Activated T-cell treated with anti-CD3 and anti-CD28 coated beads, Interleukin-2, amount 50 U/mL, for 4 hours (primary cell): ENCODE results near the gene WIPF3. TPM values are rescaled to one million over a fixed set of nuclear protein-coding genes. Genes with fewer than 3 reads are reported as not detected.
A peak's percentile ranks its signal among the peaks of the same experiment; 100 is the strongest.

Experiments used
- ATAC-seq, 2 donors: fragments of 200-7000 bp; cut with Tn5 transposase; one replicate each; pipeline ENCODE4 v1.10.0; 2021
- DNase-seq: peaks from one replicate; pipeline ENCODE4 v3.0.0-alpha.2; 2020
- H3K27me3 Mint-ChIP-seq: one replicate; pipeline ENCODE4 v1.8.0; 2021; ENCODE audit warnings: low read depth, mixed read lengths
- H3K36me3 Mint-ChIP-seq: one replicate; pipeline ENCODE4 v1.8.0; 2022; ENCODE audit warnings: mixed read lengths; ENCODE audit not compliant: insufficient read depth
- H3K4me1 Mint-ChIP-seq: one replicate; pipeline ENCODE4 v1.8.0; 2021; ENCODE audit warnings: low read depth, mixed read lengths
- H3K4me3 Mint-ChIP-seq: one replicate; pipeline ENCODE4 v1.8.0; 2021; ENCODE audit warnings: mild to moderate bottlenecking, moderate library complexity, mixed read lengths
- H3K9me3 Mint-ChIP-seq: one replicate; pipeline ENCODE4 v1.8.0; 2021; ENCODE audit warnings: mixed read lengths
- total RNA-seq, 3 donors: library from RNA; stranded (reverse); gene quantifications; one replicate each; pipeline ENCODE4 v1.2.1, GENCODE V29; 2021

Gene WIPF3
- total RNA-seq, 3 donors from 2014 or later: not detected

DNA sequence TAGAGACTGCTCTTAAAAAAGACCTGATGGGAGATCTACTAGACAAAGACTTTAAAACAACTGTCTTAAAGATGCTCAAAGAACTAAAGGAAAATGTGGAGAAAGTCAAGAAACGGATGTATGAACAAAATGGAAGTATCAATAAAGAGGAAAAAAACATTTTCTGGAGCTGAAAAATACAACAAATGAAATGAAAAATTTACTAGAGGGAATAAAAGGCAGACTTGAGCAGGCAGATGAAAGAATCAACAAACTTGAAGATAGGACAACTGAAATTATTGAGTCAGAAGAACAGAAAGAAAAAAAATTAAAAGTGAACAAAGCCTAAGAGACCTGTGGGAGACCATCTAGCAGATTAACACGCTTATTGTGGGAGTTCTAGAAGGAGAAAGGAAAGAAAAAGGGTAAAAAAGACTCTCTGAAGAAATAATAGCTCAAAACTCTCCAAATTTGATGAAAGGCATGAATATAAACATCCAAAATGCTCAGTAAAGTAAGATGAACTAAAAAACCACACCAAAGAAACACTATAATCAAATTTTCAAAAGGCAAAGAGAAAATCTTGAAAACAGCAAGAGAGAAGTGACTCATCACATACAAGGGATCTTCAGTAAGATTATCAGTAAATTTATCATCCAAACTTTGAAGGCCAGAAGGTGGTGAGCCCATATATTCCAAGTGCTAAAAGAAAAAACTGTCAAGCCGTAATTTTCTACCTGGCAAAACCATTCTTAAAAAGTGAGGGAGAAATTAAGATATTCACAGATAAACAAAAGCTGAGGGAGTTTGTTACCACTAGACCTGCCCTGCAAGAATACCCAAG is 100.1 kb downstream of the WIPF3 start:
- DNase-seq (no peak), ATAC-seq (no peak)
- Mint-ChIP-seq H3K4me3 (no peak overlapping the region), H3K9me3 (peaks cover 29% of the 10 kb centered on the region), H3K27me3 (peaks cover 11% of the 10 kb centered on the region), H3K4me1 (no peaks in the 10 kb centered on the region), H3K36me3 (peaks cover 7% of the 10 kb centered on the region)

DNA sequence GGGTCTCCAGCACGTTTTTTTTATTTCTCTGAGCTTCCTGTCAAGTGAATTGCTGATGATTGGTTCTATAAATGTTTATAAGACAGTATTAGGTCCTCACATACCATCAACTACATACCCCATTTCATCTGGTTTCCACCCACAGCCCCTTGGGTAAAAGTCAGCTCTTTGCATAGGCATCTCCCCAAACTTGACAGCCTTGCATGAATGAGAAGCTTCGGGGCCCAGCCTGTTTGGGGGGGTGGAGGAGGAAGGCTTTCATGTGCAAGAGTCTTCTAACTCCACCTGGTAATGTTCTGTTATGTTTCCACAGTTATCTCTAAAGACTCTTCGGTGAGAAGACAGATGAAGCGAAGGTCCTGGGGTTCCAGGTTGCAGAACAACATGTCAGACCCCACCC is 107.9 kb downstream of the WIPF3 start:
- H3K36me3 Mint-ChIP-seq: no peaks in the 10 kb centered on the region
- H3K4me1 Mint-ChIP-seq: no peaks in the 10 kb centered on the region
- ATAC-seq: no peak
- no peak for DNase-seq
- H3K27me3 Mint-ChIP-seq: peaks cover 16% of the 10 kb centered on the region
- no peaks in the 10 kb centered on the region for H3K9me3 Mint-ChIP-seq
- no peak overlapping the region for H3K4me3 Mint-ChIP-seq

DNA sequence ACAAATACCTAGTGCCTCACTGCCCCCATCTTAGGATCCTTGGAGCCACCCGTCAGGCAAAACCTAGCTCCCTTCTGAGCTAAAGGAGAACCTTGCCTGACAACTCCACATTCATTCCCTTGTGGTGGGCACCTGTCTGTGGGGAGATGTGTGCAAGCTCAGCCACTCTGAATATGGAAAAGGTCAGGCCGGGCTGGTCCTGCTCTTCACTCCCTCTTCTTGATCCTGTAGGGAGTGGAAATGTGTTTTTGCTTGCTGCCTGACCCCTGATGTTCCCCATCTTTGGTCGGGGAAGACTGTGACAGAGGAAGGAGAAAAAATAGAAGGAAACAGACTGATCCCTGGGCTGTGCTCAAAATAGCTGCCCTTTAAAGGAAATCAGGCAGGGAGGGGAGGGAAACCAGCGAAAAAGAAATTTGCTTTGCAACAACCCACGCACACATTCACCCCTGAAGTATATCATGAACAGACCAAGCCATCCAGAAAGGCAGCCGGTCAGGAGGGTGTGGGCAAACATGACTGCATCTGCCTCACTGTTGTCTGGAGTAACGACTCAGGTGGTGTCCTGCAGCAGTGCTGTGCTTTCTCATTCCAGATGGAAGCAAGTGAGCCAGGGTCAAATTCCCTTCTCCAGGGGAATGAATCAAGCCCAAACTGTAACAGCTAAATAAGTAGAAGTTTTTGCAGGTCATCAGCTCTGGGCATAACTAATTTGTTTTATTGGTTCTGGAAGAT is 109.3 kb downstream of the WIPF3 start:
- Mint-ChIP-seq H3K4me1 (no peaks in the 10 kb centered on the region), H3K36me3 (no peaks in the 10 kb centered on the region), H3K9me3 (no peaks in the 10 kb centered on the region), H3K4me3 (no peak overlapping the region), H3K27me3 (peaks cover 16% of the 10 kb centered on the region)
- DNase-seq: no peak
- ATAC-seq: no peak

GRCh38 chr7:29917641-29918040 is 111.3 kb downstream of the WIPF3 start:
- DNase-seq (no peak), ATAC-seq (no peak)
- Mint-ChIP-seq H3K4me3 (no peak overlapping the region), H3K9me3 (no peaks in the 10 kb centered on the region), H3K36me3 (no peaks in the 10 kb centered on the region), H3K4me1 (no peaks in the 10 kb centered on the region), H3K27me3 (peaks cover 16% of the 10 kb centered on the region)

GRCh38 chr7:29918850-29919249 is 112.5 kb downstream of the WIPF3 start:
- no peaks in the 10 kb centered on the region for H3K36me3 Mint-ChIP-seq
- no peaks in the 10 kb centered on the region for H3K4me1 Mint-ChIP-seq
- H3K9me3 Mint-ChIP-seq: no peaks in the 10 kb centered on the region
- no peak overlapping the region for H3K4me3 Mint-ChIP-seq
- peaks cover 16% of the 10 kb centered on the region for H3K27me3 Mint-ChIP-seq
- DNase-seq (no peak), ATAC-seq (no peak)

GRCh38 chr7:29919790-29920189 is 113.5 kb downstream of the WIPF3 start:
- no peak overlapping the region for H3K4me3 Mint-ChIP-seq

DNA sequence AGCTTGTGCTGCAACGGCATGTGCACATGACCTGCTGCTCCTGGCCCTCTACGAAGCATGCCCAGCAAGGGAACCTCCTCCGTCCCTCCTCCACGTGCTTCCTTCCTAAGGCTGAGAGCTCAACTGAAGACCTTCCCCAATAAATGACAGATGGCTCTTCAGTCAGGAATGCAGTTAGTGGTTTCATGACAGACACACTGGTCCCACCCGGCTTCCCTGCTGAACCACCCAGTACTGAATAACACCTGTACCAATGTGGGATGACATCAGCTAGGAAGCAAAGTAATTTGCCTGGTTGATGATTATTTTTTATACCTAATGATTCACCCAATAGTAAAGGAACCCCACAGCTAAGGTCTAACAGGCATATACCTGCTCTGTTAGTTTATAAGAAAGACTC is 114.2 kb downstream of the WIPF3 start:
- Mint-ChIP-seq H3K4me1 (no peaks in the 10 kb centered on the region), H3K27me3 (peaks cover 8% of the 10 kb centered on the region), H3K4me3 (no peak overlapping the region), H3K9me3 (no peaks in the 10 kb centered on the region), H3K36me3 (no peaks in the 10 kb centered on the region)
- ATAC-seq: no peak
- DNase-seq: no peak

More at GRCh38 chr7:29919790-29920189, 113.5 kb downstream of the WIPF3 start:
- H3K27me3 Mint-ChIP-seq: peaks cover 13% of the 10 kb centered on the region
- no peak for DNase-seq
- H3K36me3 Mint-ChIP-seq: no peaks in the 10 kb centered on the region
- no peak for ATAC-seq
- H3K4me1 Mint-ChIP-seq: no peaks in the 10 kb centered on the region
- H3K9me3 Mint-ChIP-seq: no peaks in the 10 kb centered on the region

- ATAC-seq (peak; percentile 77 to 83), DNase-seq (peak; percentile 17)
- H3K9me3 Mint-ChIP-seq: no peaks in the 10 kb centered on the region
- H3K36me3 Mint-ChIP-seq: no peaks in the 10 kb centered on the region
- no peaks in the 10 kb centered on the region for H3K4me1 Mint-ChIP-seq
- H3K27me3 Mint-ChIP-seq: peaks cover 6% of the 10 kb centered on the region
- no peak overlapping the region for H3K4me3 Mint-ChIP-seq
Observed at GRCh38 chr7:29921404-29922010, 115.2 kb downstream of the WIPF3 start.

DNA sequence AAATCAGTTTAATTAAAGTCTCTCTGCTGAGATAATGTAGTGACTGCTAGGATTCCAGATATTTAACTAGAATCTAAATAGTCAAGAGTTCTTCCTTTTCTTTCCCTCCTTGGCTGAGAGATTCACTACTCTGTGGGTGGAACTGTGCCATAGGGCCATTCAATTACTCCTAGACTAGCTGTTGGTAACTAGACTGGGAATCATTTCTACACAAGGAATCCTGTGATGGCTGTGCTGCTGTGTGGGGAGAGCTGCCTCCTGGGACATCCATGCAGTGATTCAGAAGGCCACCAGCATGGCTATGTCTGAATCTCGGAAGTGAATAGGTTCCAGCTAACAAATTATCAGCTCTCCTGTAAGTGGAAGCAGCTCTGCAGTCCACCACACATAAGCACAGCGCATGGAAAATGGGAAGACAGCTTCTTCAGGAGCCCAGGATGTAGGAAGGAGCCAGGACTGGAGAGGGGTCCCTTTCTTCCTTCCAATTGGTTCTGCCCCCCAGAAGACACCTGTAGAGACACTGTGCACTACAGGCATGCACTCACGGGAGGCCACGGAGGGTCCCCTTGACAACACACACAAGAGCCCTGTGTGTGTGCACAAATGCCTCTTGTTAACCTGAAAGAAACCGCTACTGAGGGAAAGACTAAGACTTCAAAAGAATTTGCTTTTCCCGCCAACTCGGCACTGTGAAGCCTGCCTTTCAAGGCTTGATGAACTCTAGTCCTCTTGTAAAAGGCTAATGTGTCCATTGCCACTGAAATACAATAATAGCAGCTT is 116.8 kb downstream of the WIPF3 start:
- H3K27me3 Mint-ChIP-seq: no peaks in the 10 kb centered on the region
- H3K4me3 Mint-ChIP-seq: no peak overlapping the region
- no peaks in the 10 kb centered on the region for H3K36me3 Mint-ChIP-seq
- no peaks in the 10 kb centered on the region for H3K9me3 Mint-ChIP-seq
- DNase-seq (no peak), ATAC-seq (no peak)
- no peaks in the 10 kb centered on the region for H3K4me1 Mint-ChIP-seq

DNA sequence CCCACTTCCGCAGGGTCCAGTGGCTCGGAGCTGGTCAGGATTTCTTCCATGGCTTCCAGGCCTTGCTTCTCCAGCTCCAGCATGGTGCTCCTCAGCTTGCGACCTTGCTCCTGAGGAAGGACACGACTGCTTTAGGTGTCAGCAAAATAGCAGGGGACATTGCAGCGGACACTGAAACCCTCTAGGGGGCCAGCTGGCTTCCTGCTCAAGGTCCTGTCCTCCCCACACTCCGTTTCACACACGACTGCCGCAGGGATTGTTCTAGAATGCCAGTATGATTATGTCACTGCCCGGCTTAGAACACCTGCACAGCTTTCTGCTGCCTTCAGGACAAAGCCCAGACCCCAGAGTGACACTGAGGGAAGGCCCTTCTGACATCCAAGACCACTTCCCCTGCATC is 117.7 kb downstream of the WIPF3 start:
- H3K36me3 Mint-ChIP-seq: no peaks in the 10 kb centered on the region
- ATAC-seq (no peak), DNase-seq (no peak)
- H3K4me3 Mint-ChIP-seq: no peak overlapping the region
- no peaks in the 10 kb centered on the region for H3K4me1 Mint-ChIP-seq
- H3K9me3 Mint-ChIP-seq: no peaks in the 10 kb centered on the region
- peaks cover 2% of the 10 kb centered on the region for H3K27me3 Mint-ChIP-seq

GRCh38 chr7:29924684-29925083 is 118.4 kb downstream of the WIPF3 start:
- Mint-ChIP-seq H3K27me3 (peaks cover 7% of the 10 kb centered on the region), H3K4me3 (no peak overlapping the region), H3K36me3 (no peaks in the 10 kb centered on the region), H3K4me1 (no peaks in the 10 kb centered on the region), H3K9me3 (no peaks in the 10 kb centered on the region)
- DNase-seq (no peak), ATAC-seq (peak in 1 of 2 donors; percentile 64)

DNA sequence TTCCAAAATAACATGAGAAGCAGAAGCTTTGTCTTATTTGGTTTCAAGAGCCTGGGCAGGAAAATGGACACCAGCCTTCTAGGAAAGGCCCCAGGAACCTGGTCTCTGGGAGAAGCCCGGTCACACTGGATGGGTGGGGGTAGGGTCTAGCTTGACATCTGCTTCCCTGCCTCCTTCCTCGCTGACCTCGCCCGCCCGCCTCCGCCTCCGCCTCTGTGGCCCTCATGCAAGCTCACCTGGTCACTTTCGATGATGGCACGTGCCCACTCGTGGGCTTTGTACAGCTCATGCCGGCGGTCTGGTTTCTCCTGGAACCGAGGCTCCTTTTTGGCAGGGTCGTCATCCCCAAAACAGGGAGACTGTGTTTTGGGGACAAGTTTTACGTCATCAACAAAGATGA is 119.9 kb downstream of the WIPF3 start:
- Mint-ChIP-seq H3K36me3 (no peaks in the 10 kb centered on the region), H3K4me1 (no peaks in the 10 kb centered on the region)
- no peak for ATAC-seq

DNA sequence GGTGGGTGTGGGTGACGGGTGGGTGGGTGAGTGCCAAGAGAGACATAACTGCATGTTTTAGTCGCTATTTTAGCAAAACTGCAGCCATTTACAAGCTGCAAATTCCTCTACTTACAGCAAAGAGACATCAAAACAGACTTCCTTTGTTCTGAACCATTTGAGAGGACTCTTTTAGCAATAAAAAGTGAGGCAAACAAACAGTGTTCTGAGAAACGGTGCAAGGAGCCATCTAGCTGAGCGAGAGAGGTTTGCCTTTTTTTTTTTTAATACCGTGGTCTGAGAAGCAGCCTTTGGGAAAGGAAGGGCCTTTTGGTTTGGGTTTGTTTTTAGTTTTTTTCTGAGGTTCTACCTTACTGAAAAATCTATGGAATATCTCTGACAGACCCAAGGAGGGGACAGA is 120.4 kb downstream of the WIPF3 start:
- Mint-ChIP-seq H3K9me3 (no peaks in the 10 kb centered on the region), H3K4me3 (no peak overlapping the region), H3K27me3 (peaks cover 7% of the 10 kb centered on the region), H3K4me1 (no peaks in the 10 kb centered on the region), H3K36me3 (no peaks in the 10 kb centered on the region)
- ATAC-seq (no peak), DNase-seq (no peak)

More for the DNA sequence above, 119.9 kb downstream of the WIPF3 start:
- DNase-seq: no peak
- Mint-ChIP-seq H3K4me3 (no peak overlapping the region), H3K9me3 (no peaks in the 10 kb centered on the region), H3K27me3 (peaks cover 7% of the 10 kb centered on the region)
